ENCODE data around the gene CPT1C. TPM values are rescaled to one million over a fixed set of nuclear protein-coding genes. Genes with fewer than 3 reads are reported as not detected.

The CPT1C gene
- total RNA-seq, 3 donors from 2014 or later (not counting 1 experiment from before 2014, with no cell fraction given): 0.34 to 0.78 (median 0.73) TPM

- Mint-ChIP-seq H3K27ac (no peak overlapping the region), H3K4me1 (peaks cover 14 to 20% of the 10 kb centered on the region in 2 donors), H3K9me3 (no peaks in the 10 kb centered on the region), H3K27me3 (ENCODE audit: low read depth in 2 of 2) (no peaks in the 10 kb centered on the region), H3K36me3 (no peaks in the 10 kb centered on the region), H3K4me3 (no peak overlapping the region)
- DNase-seq (no peak), ATAC-seq (no peak)
- H3K36me3 ChIP-seq (ENCODE audit: control insufficient read depth, insufficient read depth, low read length): peaks cover 60% of the 10 kb centered on the region
- H3K4me3 ChIP-seq (ENCODE audit: low read length): no peak overlapping the region
- no peaks in the 10 kb centered on the region for H3K27me3 ChIP-seq (ENCODE audit: control insufficient read depth, insufficient read depth, low read length)
- intact Hi-C loops (cut with micrococcal nuclease): no loop called here
- 98% methylated on average over 69 of the region's 72 CpGs for WGBS (ENCODE audit: insufficient coverage)
- H3K4me1 ChIP-seq (ENCODE audit: control insufficient read depth, insufficient read depth, low read length): peaks cover 21% of the 10 kb centered on the region
- no peaks in the 10 kb centered on the region for H3K9me3 ChIP-seq (ENCODE audit: control insufficient read depth, insufficient read depth, low read length)
- H3K27ac ChIP-seq (ENCODE audit: low read length): no peak overlapping the region
- no peak for TF ChIP-seq CTCF (IDR thresholded peaks at IDR 0.05)
Observed at GRCh38 chr19:49651029-49651819, 39.7 kb upstream of the CPT1C start.

- no peak for TF ChIP-seq CTCF (IDR thresholded peaks at IDR 0.05)
- Mint-ChIP-seq H3K4me3 (no peak overlapping the region), H3K4me1 (peaks cover 20 to 26% of the 10 kb centered on the region in 2 donors), H3K27ac (no peak overlapping the region), H3K9me3 (no peaks in the 10 kb centered on the region), H3K27me3 (ENCODE audit: low read depth in 2 of 2) (no peaks in the 10 kb centered on the region), H3K36me3 (no peaks in the 10 kb centered on the region)
- Histone ChIP-seq H3K4me1 (ENCODE audit: control insufficient read depth, insufficient read depth, low read length) (peaks cover 28% of the 10 kb centered on the region), H3K27ac (ENCODE audit: low read length) (no peak overlapping the region), H3K36me3 (ENCODE audit: control insufficient read depth, insufficient read depth, low read length) (peaks cover 60% of the 10 kb centered on the region), H3K9me3 (ENCODE audit: control insufficient read depth, insufficient read depth, low read length) (no peaks in the 10 kb centered on the region), H3K4me3 (ENCODE audit: low read length) (no peak overlapping the region), H3K27me3 (ENCODE audit: control insufficient read depth, insufficient read depth, low read length) (no peaks in the 10 kb centered on the region)
- DNase-seq (no peak), ATAC-seq (no peak)
- intact Hi-C loops (cut with micrococcal nuclease): no loop called here
- 98% methylated on average over 110 of the region's 110 CpGs for WGBS (ENCODE audit: insufficient coverage)
Observed at GRCh38 chr19:49651820-49652550, 38.9 kb upstream of the CPT1C start.

GRCh38 chr19:49652551-49653465 is 38.1 kb upstream of the CPT1C start:
- DNase-seq (no peak), ATAC-seq (no peak)
- Histone ChIP-seq H3K4me1 (ENCODE audit: control insufficient read depth, insufficient read depth, low read length) (peaks cover 28% of the 10 kb centered on the region), H3K27ac (ENCODE audit: low read length) (no peak overlapping the region), H3K36me3 (ENCODE audit: control insufficient read depth, insufficient read depth, low read length) (peaks cover 65% of the 10 kb centered on the region), H3K27me3 (ENCODE audit: control insufficient read depth, insufficient read depth, low read length) (no peaks in the 10 kb centered on the region), H3K9me3 (ENCODE audit: control insufficient read depth, insufficient read depth, low read length) (no peaks in the 10 kb centered on the region), H3K4me3 (ENCODE audit: low read length) (no peak overlapping the region)
- Mint-ChIP-seq H3K36me3 (no peaks in the 10 kb centered on the region), H3K27me3 (ENCODE audit: low read depth in 2 of 2) (no peaks in the 10 kb centered on the region), H3K4me1 (peaks cover 20 to 30% of the 10 kb centered on the region in 2 donors), H3K9me3 (no peaks in the 10 kb centered on the region), H3K4me3 (no peak overlapping the region), H3K27ac (no peak overlapping the region)
- intact Hi-C loops (cut with micrococcal nuclease): no loop called here
- 98% methylated on average over 58 of the region's 58 CpGs for WGBS (ENCODE audit: insufficient coverage)
- no peak for TF ChIP-seq CTCF (IDR thresholded peaks at IDR 0.05)

Measured in natural killer cell (primary cell).